HG03097 (cell line): ENCODE data around the gene ADAMTS12.

ENCODE experiments used
- ATAC-seq: cut with Tn5 transposase; IDR thresholded peaks from one replicate; pipeline ENCODE4 v1.9.1; 2021; ENCODE audit not compliant: unreplicated experiment, low FRiP score

ADAMTS12 gene

GRCh38 chr5:33812746-33813145, 79.0 kb downstream of the ADAMTS12 start:
- ATAC-seq = no peak

- ATAC-seq = no peak
These were observed 81.2 kb downstream of the ADAMTS12 start for GRCh38 chr5:33810491-33811120.

GRCh38 chr5:33809936-33810335, 81.9 kb downstream of the ADAMTS12 start:
- no peak for ATAC-seq

- no peak for ATAC-seq
These were observed 83.1 kb downstream of the ADAMTS12 start for GRCh38 chr5:33808699-33809098.

- ATAC-seq = no peak
These were observed 84.0 kb downstream of the ADAMTS12 start for GRCh38 chr5:33807771-33808170.

GRCh38 chr5:33806738-33807442, 84.9 kb downstream of the ADAMTS12 start:
- ATAC-seq = no peak

GRCh38 chr5:33801292-33801691, 90.5 kb downstream of the ADAMTS12 start:
- ATAC-seq = no peak

- ATAC-seq = no peak
These were observed 91.4 kb downstream of the ADAMTS12 start for GRCh38 chr5:33800241-33800950.

GRCh38 chr5:33795496-33795895, 96.3 kb downstream of the ADAMTS12 start:
- ATAC-seq = no peak

- no peak for ATAC-seq
These were observed 97.1 kb downstream of the ADAMTS12 start for GRCh38 chr5:33794550-33795181.

GRCh38 chr5:33793836-33794549, 97.8 kb downstream of the ADAMTS12 start:
- no peak for ATAC-seq

GRCh38 chr5:33793276-33793675, 98.5 kb downstream of the ADAMTS12 start:
- no peak for ATAC-seq

- ATAC-seq = no peak
These were observed 99.2 kb downstream of the ADAMTS12 start for GRCh38 chr5:33792559-33792958.

GRCh38 chr5:33789567-33789957, 102.2 kb downstream of the ADAMTS12 start:
- no peak for ATAC-seq

- no peak for ATAC-seq
These were observed 102.7 kb downstream of the ADAMTS12 start for GRCh38 chr5:33788922-33789566.

- ATAC-seq = no peak
These were observed 106.2 kb downstream of the ADAMTS12 start for GRCh38 chr5:33785571-33785970.

GRCh38 chr5:33781286-33781685, 110.5 kb downstream of the ADAMTS12 start:
- ATAC-seq = no peak

- no peak for ATAC-seq
These were observed 115.6 kb downstream of the ADAMTS12 start for GRCh38 chr5:33776151-33776660.

- no peak for ATAC-seq
These were observed 117.4 kb downstream of the ADAMTS12 start for GRCh38 chr5:33774341-33774740.

GRCh38 chr5:33772380-33772897, 119.4 kb downstream of the ADAMTS12 start:
- no peak for ATAC-seq
